ENCODE results near the gene BMI1. TPM values are rescaled to one million over a fixed set of nuclear protein-coding genes. Genes with fewer than 3 reads are reported as not detected.

BMI1 gene
- total RNA-seq, 4 donors from 2014 or later: 55.4 to 76.1 (median 62.6) TPM

DNA sequence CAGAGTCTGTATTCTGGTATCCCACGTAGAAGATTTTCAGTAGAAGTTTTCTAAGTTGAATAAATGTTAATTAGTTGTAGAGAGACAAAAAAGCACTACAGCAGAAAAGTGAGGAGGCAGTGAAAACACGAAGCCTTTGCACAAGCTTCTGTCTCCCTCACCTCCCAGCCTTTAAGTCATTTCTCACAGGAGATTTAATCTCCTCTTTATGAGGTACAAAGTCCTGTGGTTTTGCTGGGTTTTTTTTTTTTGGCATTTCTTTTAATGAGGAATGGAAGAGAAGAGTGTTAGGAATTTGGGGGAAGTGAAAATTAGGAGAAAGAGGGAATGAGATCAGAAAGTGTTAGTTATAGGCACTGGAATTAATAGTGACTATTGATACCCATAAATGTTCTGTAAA lies 45.9 kb downstream of the BMI1 start:
- DNase-seq (ENCODE audit: low spot score) (no peak), ATAC-seq (ENCODE audit: low FRiP score) (no peak)
- TF ChIP-seq, protein P1, sequence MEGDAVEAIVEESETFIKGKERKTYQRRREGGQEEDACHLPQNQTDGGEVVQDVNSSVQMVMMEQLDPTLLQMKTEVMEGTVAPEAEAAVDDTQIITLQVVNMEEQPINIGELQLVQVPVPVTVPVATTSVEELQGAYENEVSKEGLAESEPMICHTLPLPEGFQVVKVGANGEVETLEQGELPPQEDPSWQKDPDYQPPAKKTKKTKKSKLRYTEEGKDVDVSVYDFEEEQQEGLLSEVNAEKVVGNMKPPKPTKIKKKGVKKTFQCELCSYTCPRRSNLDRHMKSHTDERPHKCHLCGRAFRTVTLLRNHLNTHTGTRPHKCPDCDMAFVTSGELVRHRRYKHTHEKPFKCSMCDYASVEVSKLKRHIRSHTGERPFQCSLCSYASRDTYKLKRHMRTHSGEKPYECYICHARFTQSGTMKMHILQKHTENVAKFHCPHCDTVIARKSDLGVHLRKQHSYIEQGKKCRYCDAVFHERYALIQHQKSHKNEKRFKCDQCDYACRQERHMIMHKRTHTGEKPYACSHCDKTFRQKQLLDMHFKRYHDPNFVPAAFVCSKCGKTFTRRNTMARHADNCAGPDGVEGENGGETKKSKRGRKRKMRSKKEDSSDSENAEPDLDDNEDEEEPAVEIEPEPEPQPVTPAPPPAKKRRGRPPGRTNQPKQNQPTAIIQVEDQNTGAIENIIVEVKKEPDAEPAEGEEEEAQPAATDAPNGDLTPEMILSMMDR (IDR thresholded peaks at IDR 0.05): no peak

DNA sequence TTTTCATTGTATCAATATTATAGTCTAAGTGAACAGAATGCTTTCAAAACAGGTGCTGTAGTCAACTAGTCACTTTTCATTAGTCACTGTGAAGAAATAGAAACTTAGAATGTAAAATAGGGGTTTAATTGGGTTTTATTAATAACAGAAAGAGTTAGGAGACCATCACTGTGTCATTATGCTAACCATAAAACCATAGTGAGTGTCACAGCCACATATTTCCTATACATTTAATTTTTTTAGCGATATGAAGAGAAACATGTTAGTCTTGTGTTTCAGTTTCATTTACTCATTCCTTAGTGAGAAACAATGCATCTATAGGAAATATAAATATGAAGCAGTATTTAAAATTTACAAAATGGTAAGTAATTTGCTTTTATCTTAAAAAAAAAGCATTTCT lies 46.6 kb downstream of the BMI1 start:
- TF ChIP-seq, protein P1 (IDR thresholded peaks at IDR 0.05): no peak

DNA sequence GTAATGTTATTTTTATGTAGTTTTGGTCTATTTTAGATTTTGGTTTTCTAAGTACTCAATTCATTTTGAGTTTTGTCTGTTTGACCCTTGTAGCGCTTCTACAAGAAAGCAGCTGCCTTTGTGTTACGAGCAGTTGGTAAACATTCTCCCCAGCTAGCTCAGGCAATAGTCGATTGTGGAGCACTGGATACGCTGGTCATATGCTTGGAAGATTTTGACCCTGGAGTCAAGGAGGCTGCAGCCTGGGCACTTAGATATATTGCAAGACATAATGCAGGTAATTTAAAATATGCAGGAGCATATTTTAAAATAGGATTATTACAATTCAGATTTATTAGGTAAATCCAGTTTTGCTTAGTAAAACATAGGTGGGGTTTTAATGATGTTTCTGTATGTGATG lies 47.5 kb downstream of the BMI1 start:
- DNase-seq (ENCODE audit: low spot score) (no peak), ATAC-seq (ENCODE audit: low FRiP score) (no peak)
- TF ChIP-seq, protein P1 (IDR thresholded peaks at IDR 0.05): no peak

More for the DNA sequence above, 46.6 kb downstream of the BMI1 start:
- DNase-seq (ENCODE audit: low spot score) (no peak), ATAC-seq (ENCODE audit: low FRiP score) (no peak)

DNA sequence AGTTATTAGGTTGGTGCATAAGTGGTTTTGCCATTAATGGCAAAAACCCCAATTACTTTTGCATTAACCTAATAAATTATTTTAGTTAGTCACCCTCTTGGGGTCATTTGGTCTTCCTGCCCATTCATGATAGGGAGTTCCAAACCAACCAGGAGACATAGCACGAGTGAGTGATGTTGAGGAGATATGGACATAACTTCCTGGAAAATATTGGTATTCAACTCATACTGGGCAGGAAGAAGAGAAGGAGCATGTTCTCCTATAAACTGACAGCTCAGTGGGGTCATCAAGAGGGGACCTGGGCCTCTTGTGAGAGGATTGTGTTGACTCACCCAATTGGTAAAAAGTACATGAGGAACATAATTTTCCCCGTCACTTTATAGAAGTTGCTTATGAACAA lies 48.1 kb downstream of the BMI1 start:
- TF ChIP-seq, protein P1 (IDR thresholded peaks at IDR 0.05): no peak
- DNase-seq (ENCODE audit: low spot score) (no peak), ATAC-seq (ENCODE audit: low FRiP score) (no peak)

DNA sequence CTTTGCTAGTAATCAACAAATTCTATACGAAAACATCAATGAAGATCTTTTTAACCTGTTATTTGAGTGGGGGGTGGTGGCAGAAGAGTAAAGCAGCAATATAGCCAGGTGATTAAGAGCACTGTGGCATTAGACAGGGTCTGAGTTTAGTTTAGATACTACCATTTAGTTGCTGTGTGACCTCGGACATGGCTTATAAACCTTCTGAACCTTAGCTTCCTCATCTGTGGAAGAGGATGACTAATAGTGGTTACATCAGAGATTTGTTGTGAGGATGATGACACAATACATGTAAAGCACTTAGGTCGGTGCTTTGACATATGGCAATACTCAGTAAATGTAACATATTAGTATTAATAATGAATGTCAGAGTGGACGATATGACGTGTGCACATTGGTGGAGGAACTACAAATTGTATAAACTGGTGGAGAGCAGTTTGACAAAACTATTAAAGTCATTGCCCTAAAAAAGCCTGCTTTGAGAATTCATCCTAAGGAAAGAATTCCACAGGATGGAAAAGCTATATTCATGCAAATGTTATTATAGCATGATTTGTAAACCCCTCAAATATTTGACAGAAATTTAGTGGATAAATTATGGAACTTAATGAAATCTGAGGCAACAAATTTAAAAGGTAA lies 48.7 kb downstream of the BMI1 start:
- ATAC-seq (ENCODE audit: low FRiP score) (no peak), DNase-seq (ENCODE audit: low spot score) (no peak)
- TF ChIP-seq, protein P1 (IDR thresholded peaks at IDR 0.05): no peak

DNA sequence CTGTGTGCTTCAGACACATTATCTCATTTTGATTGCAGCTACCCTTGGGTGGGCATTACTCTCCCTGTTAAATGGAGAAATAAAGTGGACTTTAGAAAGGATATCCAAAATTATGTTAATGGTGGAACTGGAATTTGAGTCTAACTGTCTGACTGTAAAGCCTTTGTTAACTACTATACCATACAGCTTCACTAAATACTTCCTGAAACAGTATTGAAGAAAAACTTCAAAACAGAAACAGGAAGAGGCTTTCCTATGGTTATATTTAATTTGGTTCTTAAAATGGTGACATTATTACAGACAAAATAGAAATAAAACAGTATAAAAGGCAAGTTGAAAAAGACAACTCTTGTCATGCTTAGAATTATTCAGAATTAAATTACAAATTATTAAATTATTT lies 49.4 kb downstream of the BMI1 start:
- ATAC-seq (ENCODE audit: low FRiP score) (no peak), DNase-seq (ENCODE audit: low spot score) (no peak)
- TF ChIP-seq, protein P1 (IDR thresholded peaks at IDR 0.05): no peak

DNA sequence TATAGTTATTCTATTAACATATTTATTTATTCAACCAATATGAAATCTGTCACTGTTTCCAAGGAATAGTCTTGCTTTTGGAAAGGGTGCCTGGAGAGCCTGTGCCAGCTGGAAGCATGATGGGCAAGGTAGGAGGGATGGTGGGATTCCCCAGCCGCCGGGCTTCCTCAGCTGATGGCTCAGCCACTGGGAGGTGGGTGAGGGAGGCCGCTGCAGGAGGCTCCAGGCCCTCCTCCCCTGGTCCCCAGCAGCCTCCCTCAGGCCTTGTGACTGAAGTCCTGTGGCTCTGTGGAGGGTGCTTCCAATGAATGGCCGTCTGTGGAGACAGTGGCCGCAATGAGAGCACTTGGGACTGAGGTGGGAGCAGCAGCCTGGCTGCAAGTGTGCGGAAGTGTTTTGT lies 51.4 kb downstream of the BMI1 start:
- TF ChIP-seq, protein P1 (IDR thresholded peaks at IDR 0.05): no peak
- no peak for ATAC-seq (ENCODE audit: low FRiP score)
- no peak for DNase-seq (ENCODE audit: low spot score)
